B cell (primary cell): Measurements from ENCODE around the gene GUCY1B1. TPM values are rescaled to one million over a fixed set of nuclear protein-coding genes. Genes with fewer than 3 reads are reported as not detected.

Experiments
- ATAC-seq: fragments of 200-7000 bp; cut with Tn5 transposase; one replicate; pipeline ENCODE4 v1.10.0; 2021; ENCODE audit warnings: low read depth, mild to moderate bottlenecking, moderate number of reproducible peaks, moderate library complexity
- CTCF ChIA-PET: fragments of 350-600 bp; sonication (Branson Sonifier 250); formaldehyde crosslinking; loops from one replicate; lab custom pipeline; 2021; ENCODE audit warnings: antibody characterized with exemption, inconsistent platforms; lab: Charles Lee
- POLR2A ChIA-PET: fragments of 350-600 bp; sonication (Branson Sonifier 250); formaldehyde crosslinking; loops from one replicate; lab custom pipeline; 2021; ENCODE audit warnings: antibody characterized with exemption; lab: Charles Lee
- DNase-seq: peaks from one replicate; pipeline ENCODE4 v3.0.0; 2013
- H2AFZ ChIP-seq: 2 replicates; pipeline ENCODE4 v1.6.1; 2012; ENCODE audit warnings: mild to moderate bottlenecking, low read depth, low read length; ENCODE audit not compliant: insufficient read depth, poor library complexity, severe bottlenecking
- H3K27ac ChIP-seq, 2 donors: 1 replicate in 1 of 2; 2 replicates in 1 of 2; pipeline ENCODE4 v1.5.1; 2012 to 2013; ENCODE audit warnings: low read length in 2 of 2, mild to moderate bottlenecking in 2 of 2, moderate library complexity in 1 of 2
- H3K27me3 ChIP-seq, 4 experiments: fragments of 200-600 bp in 1 of 4; sonication (generic) in 1 of 4; replicated peaks in 1 of 4; 1 replicate in 2 of 4; 2 replicates in 2 of 4; pipeline versions ENCODE4 v1.6.1 to v1.7.0; 2013 to 2016; ENCODE audit warnings: low read length in 3 of 4, mild to moderate bottlenecking in 2 of 4, mixed read lengths in 1 of 4, moderate library complexity in 1 of 4; ENCODE audit not compliant: insufficient read depth in 4 of 4, control insufficient read depth in 3 of 4; ENCODE audit errors: control extremely low read depth in 1 of 4
- H3K36me3 ChIP-seq, 2 experiments: replicated peaks in 1 of 2; 1 replicate in 1 of 2; 2 replicates in 1 of 2; pipeline versions ENCODE4 v1.6.1 to v1.7.1; 2013; ENCODE audit warnings: low read length in 1 of 2; ENCODE audit not compliant: insufficient read depth in 2 of 2, control insufficient read depth in 1 of 2; ENCODE audit errors: control extremely low read depth in 1 of 2, extremely low read depth in 1 of 2
- H3K4me1 ChIP-seq, 2 donors: fragments of 200-600 bp in 1 of 2; sonication (generic) in 1 of 2; 1 replicate in 1 of 2; 2 replicates in 1 of 2; pipeline versions ENCODE4 v1.5.1 to v1.6.1; 2013 to 2017; ENCODE audit warnings: low read length in 2 of 2; ENCODE audit not compliant: control insufficient read depth in 2 of 2, insufficient read depth in 2 of 2
- H3K4me2 ChIP-seq: replicated peaks from 2 replicates; pipeline ENCODE3; 2012; ENCODE audit warnings: mild to moderate bottlenecking, low read depth, low read length; ENCODE audit not compliant: poor library complexity, severe bottlenecking
- H3K4me3 ChIP-seq, 5 experiments: fragments of 200-600 bp in 1 of 5; sonication (generic) in 1 of 5; 1 replicate in 3 of 5; 2 replicates in 2 of 5; pipeline versions ENCODE4 v1.5.1 to v1.7.0; 2011 to 2016; ENCODE audit warnings: low read length in 4 of 5, mild to moderate bottlenecking in 4 of 5, low read depth in 2 of 5, control low read depth in 1 of 5, moderate library complexity in 1 of 5; ENCODE audit not compliant: insufficient read depth in 1 of 5; ENCODE audit errors: control extremely low read depth in 1 of 5, extremely low read depth in 1 of 5
- H3K79me2 ChIP-seq: fragments of 200-600 bp; sonication (generic); one replicate; pipeline ENCODE4 v1.6.0; 2016; ENCODE audit warnings: low read length; ENCODE audit not compliant: control insufficient read depth, insufficient read depth
- H3K9ac ChIP-seq: fragments of 200-600 bp; sonication (generic); 2 replicates; pipeline ENCODE4 v1.6.1; 2017; ENCODE audit warnings: mild to moderate bottlenecking, low read length, moderate library complexity
- H3K9me3 ChIP-seq, 3 donors: one replicate each; pipeline versions ENCODE4 v1.6.1 to v1.7.1; 2013; ENCODE audit warnings: low read length in 2 of 3; ENCODE audit not compliant: control insufficient read depth in 2 of 3, insufficient read depth in 1 of 3; ENCODE audit errors: control extremely low read depth in 1 of 3
- H4K20me1 ChIP-seq: 2 replicates; pipeline ENCODE4 v1.6.0; 2012; ENCODE audit warnings: mild to moderate bottlenecking, low read length; ENCODE audit not compliant: insufficient read depth, control insufficient read depth, poor library complexity, severe bottlenecking
- H3K27ac Mint-ChIP-seq: one replicate; pipeline ENCODE4 v1.8.0; 2021; ENCODE audit warnings: mixed read lengths
- H3K27me3 Mint-ChIP-seq: one replicate; pipeline ENCODE4 v1.8.0; 2021; ENCODE audit warnings: mixed read lengths
- H3K4me1 Mint-ChIP-seq: one replicate; pipeline ENCODE4 v1.8.0; 2021; ENCODE audit warnings: mixed read lengths
- H3K4me3 Mint-ChIP-seq: one replicate; pipeline ENCODE4 v1.8.0; 2021; ENCODE audit warnings: mixed read lengths
- H3K9me3 Mint-ChIP-seq: one replicate; pipeline ENCODE4 v1.8.0; 2022; ENCODE audit warnings: mixed read lengths; ENCODE audit not compliant: insufficient read depth
- EZH2 ChIP-seq: IDR thresholded peaks from 2 replicates; pipeline ENCODE4 v1.6.1; 2012; ENCODE audit warnings: borderline replicate concordance, low read depth, mild to moderate bottlenecking, moderate library complexity, low read length; ENCODE audit not compliant: insufficient read depth, poor library complexity, severe bottlenecking
- WGBS: methylation state at CpG from one replicate; pipeline ENCODE4 v1.1.5; 2013; ENCODE audit warnings: missing lambda C conversion rate; ENCODE audit not compliant: insufficient coverage; 5-methylcytosine and 5-hydroxymethylcytosine counted together
- intact Hi-C: fragments of 100-400 bp; cut with micrococcal nuclease; formaldehyde crosslinking; loops from one replicate; pipeline ENCODE4 v1.10.0; 2022
- polyA plus RNA-seq: library from polyadenylated mRNA; depleted of rRNA; stranded (reverse); fragments of >200 nt; gene quantifications from 2 replicates; pipeline ENCODE4 v1.2.3, GENCODE V29; 2012
- total RNA-seq, 2 donors: library from RNA; stranded (reverse); fragments of 120-200 nt in 1 of 2; gene quantifications; 1 replicate in 1 of 2; 2 replicates in 1 of 2; pipeline versions ENCODE4 v1.2.3 to v1.2.4, GENCODE V29; 2013 to 2022
- TF ChIP-seq, protein P1 (sequence below): fragments of 200-600 bp; IDR thresholded peaks from one replicate; pipeline ENCODE4 v1.8.0; 2022; ENCODE audit warnings: antibody characterized with exemption, mild to moderate bottlenecking

The GUCY1B1 gene
- total and polyA plus RNA-seq, 2 donors (not counting 1 experiment from before 2014, with no cell fraction given) = 0.09 to 0.10 TPM

DNA sequence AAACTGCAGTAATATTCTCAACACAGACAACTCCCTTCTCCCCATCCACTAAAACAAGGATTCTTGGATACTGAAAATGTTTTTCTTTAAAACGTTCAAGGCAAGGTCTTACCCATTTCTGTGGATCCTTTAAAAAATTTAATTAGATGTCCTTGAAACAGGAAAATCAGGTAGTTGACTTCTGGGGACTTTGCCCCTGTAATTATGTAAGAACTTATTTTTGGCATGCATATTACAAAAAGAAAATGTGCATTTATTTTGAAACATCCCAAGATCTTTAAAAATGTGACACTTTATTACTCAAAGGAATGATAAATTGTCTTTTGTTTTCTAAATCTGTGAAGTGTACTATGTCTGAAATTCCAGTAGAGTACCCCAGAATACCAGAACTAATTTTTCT, 25.8 kb downstream of the GUCY1B1 start:
- CTCF ChIA-PET = no interaction called here
- no peak for ATAC-seq
- H3K27ac Mint-ChIP-seq = no peak overlapping the region
- Histone ChIP-seq H3K4me2 (no peak overlapping the region), H3K27ac (no peak overlapping the region), H3K36me3 (no peaks in the 10 kb centered on the region), H3K79me2 (no peaks in the 10 kb centered on the region), H3K4me1 (no peaks in the 10 kb centered on the region), H3K4me3 (no peak overlapping the region), H4K20me1 (no peaks in the 10 kb centered on the region), H3K9me3 (no peaks in the 10 kb centered on the region), H3K27me3 (no peaks in the 10 kb centered on the region), H2AFZ (no peak overlapping the region), H3K9ac (no peak overlapping the region)
- POLR2A ChIA-PET = no interaction called here
- no peak overlapping the region for H3K4me3 Mint-ChIP-seq
- no peaks in the 10 kb centered on the region for H3K4me1 Mint-ChIP-seq
- TF ChIP-seq, protein P1, sequence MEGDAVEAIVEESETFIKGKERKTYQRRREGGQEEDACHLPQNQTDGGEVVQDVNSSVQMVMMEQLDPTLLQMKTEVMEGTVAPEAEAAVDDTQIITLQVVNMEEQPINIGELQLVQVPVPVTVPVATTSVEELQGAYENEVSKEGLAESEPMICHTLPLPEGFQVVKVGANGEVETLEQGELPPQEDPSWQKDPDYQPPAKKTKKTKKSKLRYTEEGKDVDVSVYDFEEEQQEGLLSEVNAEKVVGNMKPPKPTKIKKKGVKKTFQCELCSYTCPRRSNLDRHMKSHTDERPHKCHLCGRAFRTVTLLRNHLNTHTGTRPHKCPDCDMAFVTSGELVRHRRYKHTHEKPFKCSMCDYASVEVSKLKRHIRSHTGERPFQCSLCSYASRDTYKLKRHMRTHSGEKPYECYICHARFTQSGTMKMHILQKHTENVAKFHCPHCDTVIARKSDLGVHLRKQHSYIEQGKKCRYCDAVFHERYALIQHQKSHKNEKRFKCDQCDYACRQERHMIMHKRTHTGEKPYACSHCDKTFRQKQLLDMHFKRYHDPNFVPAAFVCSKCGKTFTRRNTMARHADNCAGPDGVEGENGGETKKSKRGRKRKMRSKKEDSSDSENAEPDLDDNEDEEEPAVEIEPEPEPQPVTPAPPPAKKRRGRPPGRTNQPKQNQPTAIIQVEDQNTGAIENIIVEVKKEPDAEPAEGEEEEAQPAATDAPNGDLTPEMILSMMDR = no peak
- TF ChIP-seq EZH2 = no peak
- H3K27me3 Mint-ChIP-seq = peaks cover 4% of the 10 kb centered on the region
- intact Hi-C loops = no loop called here
- WGBS = no CpG with 5 or more reads among the region's 1 CpG
- DNase-seq = no peak
- no peaks in the 10 kb centered on the region for H3K9me3 Mint-ChIP-seq

DNA sequence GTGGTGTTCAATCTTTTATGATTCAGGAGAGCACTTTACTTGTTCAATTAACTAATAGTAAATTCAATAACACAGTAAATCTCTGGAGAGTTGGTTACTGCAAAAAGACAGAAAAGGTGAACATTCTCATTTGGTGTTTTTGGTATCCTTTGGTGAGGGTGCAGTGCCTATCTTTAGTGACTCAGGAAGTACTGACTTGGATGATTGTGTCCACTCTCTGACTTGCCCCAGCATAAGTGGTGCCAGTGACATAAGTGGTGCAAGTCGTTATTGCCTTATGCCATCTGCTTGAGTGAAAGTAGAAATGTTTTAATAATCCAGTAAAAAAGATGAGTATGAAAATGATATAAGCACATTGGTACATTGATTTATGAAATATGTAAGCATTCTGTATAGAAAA, 27.0 kb downstream of the GUCY1B1 start:
- ChIA-PET POLR2A (no interaction called here), CTCF (no interaction called here)
- no peaks in the 10 kb centered on the region for H3K27me3 ChIP-seq
- intact Hi-C loops = no loop called here
- WGBS = no CpG with 5 or more reads among the region's 1 CpG
- H2AFZ ChIP-seq = no peak overlapping the region
- H3K27ac Mint-ChIP-seq = no peak overlapping the region
- no peaks in the 10 kb centered on the region for H3K79me2 ChIP-seq
- no peak overlapping the region for H3K4me2 ChIP-seq
- no peaks in the 10 kb centered on the region for H4K20me1 ChIP-seq
- H3K4me3 Mint-ChIP-seq = no peak overlapping the region
- H3K4me1 Mint-ChIP-seq = no peaks in the 10 kb centered on the region
- no peak overlapping the region for H3K9ac ChIP-seq
- no peaks in the 10 kb centered on the region for H3K4me1 ChIP-seq
- no peaks in the 10 kb centered on the region for H3K9me3 Mint-ChIP-seq
- H3K4me3 ChIP-seq = no peak overlapping the region
- DNase-seq = no peak
- no peak overlapping the region for H3K27ac ChIP-seq
- H3K9me3 ChIP-seq = no peaks in the 10 kb centered on the region
- TF ChIP-seq EZH2 = no peak
- TF ChIP-seq, protein P1 = no peak
- no peaks in the 10 kb centered on the region for H3K36me3 ChIP-seq
- ATAC-seq = no peak
- H3K27me3 Mint-ChIP-seq = peaks cover 4% of the 10 kb centered on the region
